ENCODE data around the gene TGFBR2. TPM values are rescaled to one million over a fixed set of nuclear protein-coding genes. Genes with fewer than 3 reads are reported as not detected.

TGFBR2 gene
- total RNA-seq, 1 experiment from 2014 or later, result 22.5 TPM

DNA sequence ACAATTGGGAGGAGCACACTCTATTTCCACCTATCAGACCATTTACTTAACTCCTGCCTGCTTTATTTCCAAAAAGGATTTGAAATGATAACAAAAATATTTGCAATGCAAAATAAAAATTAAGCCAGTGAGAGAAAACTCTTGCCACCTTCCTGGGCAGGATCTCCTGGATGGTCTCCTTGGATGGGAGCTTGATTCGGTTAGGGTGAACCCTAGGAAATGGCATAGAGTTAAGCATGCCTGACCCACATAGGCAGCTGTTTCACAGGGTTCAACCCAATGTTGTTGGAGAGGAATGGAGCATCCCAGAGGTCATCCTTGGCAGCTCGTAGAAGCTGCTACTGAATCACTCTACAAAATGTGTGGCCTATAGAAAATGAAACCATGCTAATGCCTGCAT, 83.8 kb downstream of the TGFBR2 start:
- ChIA-PET CTCF (no interaction called here), POLR2A (no interaction called here), RAD21 (ENCODE audit: low non-redundant PET in 1 of 2, low total read pairs in 2 of 2, uncharacterized antibody in 2 of 2, unreplicated experiment in 2 of 2) (no interaction called here)
- H3K4me3 ChIP-seq (replicated peaks in 1 of 2; ENCODE audit: low read depth in 1 of 2, low read length in 2 of 2), result no peak overlapping the region
- H3K9me2 ChIP-seq (ENCODE audit: insufficient read depth), result no peaks in the 10 kb centered on the region
- no peak for ATAC-seq
- H3K27me3 ChIP-seq (ENCODE audit: insufficient read depth, low read length), result no peaks in the 10 kb centered on the region
- H3K4me1 ChIP-seq (ENCODE audit: control insufficient read depth in 1 of 2, insufficient read depth in 2 of 2, low read length in 2 of 2), result peaks cover 38 to 52% of the 10 kb centered on the region in 2 experiments
- H3K79me2 ChIP-seq (ENCODE audit: insufficient read depth, low read length), result peaks cover 59% of the 10 kb centered on the region
- H4K20me1 ChIP-seq (ENCODE audit: insufficient read depth), result no peaks in the 10 kb centered on the region
- peak overlapping the region; percentile 75; the same call in 1 of the 2 replicates for H3K27ac ChIP-seq (ENCODE audit: low read depth, low read length)
- TF ChIP-seq, protein P1, sequence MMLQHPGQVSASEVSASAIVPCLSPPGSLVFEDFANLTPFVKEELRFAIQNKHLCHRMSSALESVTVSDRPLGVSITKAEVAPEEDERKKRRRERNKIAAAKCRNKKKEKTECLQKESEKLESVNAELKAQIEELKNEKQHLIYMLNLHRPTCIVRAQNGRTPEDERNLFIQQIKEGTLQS (IDR thresholded peaks at IDR 0.05), result no peak
- TF ChIP-seq ELF1 (IDR thresholded peaks at IDR 0.05; ENCODE audit: borderline replicate concordance, low read depth) (no peak), POLR2AphosphoS5 (IDR thresholded peaks at IDR 0.05; ENCODE audit: low read depth, low read length) (no peak), EZH2 (IDR thresholded peaks at IDR 0.05) (no peak), CEBPB (IDR thresholded peaks at IDR 0.05; ENCODE audit: low read depth) (no peak), EGR1 (IDR thresholded peaks at IDR 0.05; ENCODE audit: low read depth) (no peak), JUND (IDR thresholded peaks at IDR 0.05) (no peak), TCF7L2 (IDR thresholded peaks at IDR 0.05; ENCODE audit: borderline replicate concordance, extremely low read depth, insufficient read depth, insufficient read length) (no peak), SP1 (IDR thresholded peaks at IDR 0.05; ENCODE audit: low read depth) (no peak), MAX (IDR thresholded peaks at IDR 0.05) (no peak), SRF (IDR thresholded peaks at IDR 0.05; ENCODE audit: low read depth) (no peak), SIN3A (IDR thresholded peaks at IDR 0.05; ENCODE audit: low read depth) (no peak), POLR2A (IDR thresholded peaks at IDR 0.05; ENCODE audit: borderline replicate concordance, extremely low read depth, insufficient read depth, insufficient read length) (no peak)
- TF ChIP-seq, protein P2, sequence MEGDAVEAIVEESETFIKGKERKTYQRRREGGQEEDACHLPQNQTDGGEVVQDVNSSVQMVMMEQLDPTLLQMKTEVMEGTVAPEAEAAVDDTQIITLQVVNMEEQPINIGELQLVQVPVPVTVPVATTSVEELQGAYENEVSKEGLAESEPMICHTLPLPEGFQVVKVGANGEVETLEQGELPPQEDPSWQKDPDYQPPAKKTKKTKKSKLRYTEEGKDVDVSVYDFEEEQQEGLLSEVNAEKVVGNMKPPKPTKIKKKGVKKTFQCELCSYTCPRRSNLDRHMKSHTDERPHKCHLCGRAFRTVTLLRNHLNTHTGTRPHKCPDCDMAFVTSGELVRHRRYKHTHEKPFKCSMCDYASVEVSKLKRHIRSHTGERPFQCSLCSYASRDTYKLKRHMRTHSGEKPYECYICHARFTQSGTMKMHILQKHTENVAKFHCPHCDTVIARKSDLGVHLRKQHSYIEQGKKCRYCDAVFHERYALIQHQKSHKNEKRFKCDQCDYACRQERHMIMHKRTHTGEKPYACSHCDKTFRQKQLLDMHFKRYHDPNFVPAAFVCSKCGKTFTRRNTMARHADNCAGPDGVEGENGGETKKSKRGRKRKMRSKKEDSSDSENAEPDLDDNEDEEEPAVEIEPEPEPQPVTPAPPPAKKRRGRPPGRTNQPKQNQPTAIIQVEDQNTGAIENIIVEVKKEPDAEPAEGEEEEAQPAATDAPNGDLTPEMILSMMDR (IDR thresholded peaks at IDR 0.05 in 2 of 3, conservative IDR thresholded peaks at IDR 0.05 in 1 of 3; ENCODE audit: borderline replicate concordance in 1 of 3, insufficient read depth in 1 of 3, low read depth in 2 of 3, low read length in 2 of 3), result no peak
- TSS peak; percentile 2 for BruUV-seq (replicated peaks)
- H2AFZ ChIP-seq (ENCODE audit: low read depth, low read length, poor library complexity, severe bottlenecking), result no peak overlapping the region
- intact Hi-C loops (cut with micrococcal nuclease), result no loop called here
- H3K4me2 ChIP-seq (ENCODE audit: low read length), result no peak overlapping the region
- H3K36me3 ChIP-seq (ENCODE audit: control insufficient read depth in 1 of 2, insufficient read depth in 2 of 2, low read length in 2 of 2), result peaks cover 19 to 55% of the 10 kb centered on the region in 2 experiments
- H3K9ac ChIP-seq (ENCODE audit: low read length), result no peak overlapping the region
- H3K9me3 ChIP-seq (ENCODE audit: control insufficient read depth in 1 of 2, insufficient read depth in 1 of 2, low read depth in 1 of 2, low read length in 2 of 2), result no peaks in the 10 kb centered on the region
- no peak for DNase-seq (ENCODE audit: low read depth, low spot score)
